ENCODE data around the gene GALNT7.

DNA sequence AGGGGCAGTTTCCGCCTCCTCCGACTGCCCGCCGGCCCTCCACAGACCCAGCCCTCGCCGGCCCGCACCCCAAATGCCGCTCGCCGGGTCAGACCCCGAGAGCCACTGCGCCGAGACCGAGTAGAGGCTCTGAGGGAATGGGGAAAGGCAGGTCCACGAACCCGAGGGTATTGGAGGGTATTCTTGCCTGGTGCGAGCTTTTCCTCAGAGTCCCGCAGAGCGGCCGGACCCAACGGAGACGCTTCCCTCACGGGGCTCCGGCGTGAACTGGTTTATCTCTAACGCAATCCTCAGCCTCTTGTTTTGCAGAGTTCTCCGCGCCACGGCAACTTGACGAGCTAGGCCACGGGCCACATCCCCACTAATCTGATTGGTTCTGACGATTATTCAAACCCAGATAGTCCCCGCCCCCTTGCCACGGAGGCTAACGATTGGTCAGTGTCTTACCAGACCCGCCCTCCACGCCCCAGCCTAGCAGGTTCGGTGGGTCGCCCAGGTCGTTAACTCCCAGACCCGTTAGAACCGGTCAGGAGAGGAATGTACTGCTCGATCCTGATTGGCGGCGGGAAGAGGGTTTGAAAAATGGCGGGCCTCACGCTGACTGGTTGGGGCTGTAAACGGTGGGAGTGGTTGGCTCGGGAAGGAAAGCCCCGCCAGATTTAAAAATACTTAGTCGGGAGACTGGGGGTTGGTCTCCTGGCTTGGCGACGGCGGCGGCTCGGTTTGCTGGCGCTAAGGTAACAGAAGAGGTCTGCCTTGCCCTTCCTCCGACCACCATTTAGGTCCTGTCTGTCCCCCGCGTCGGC, 165.7 kb downstream of the GALNT7 start, which contains the start of gene HMGB2:
- no peak for TF ChIP-seq CTCF (IDR thresholded peaks at IDR 0.05; ENCODE audit: extremely low read depth in 1 of 2, insufficient read depth in 1 of 2, low read depth in 1 of 2, low read length in 2 of 2)
- peak; percentile 92 for TF ChIP-seq POLR2A (IDR thresholded peaks at IDR 0.05; ENCODE audit: low read depth, low read length)
- peak; percentile 64 for TF ChIP-seq GATA2 (IDR thresholded peaks at IDR 0.05; ENCODE audit: insufficient read depth, insufficient read length, low read depth, low read length)
- TF ChIP-seq POLR2AphosphoS5 (IDR thresholded peaks at IDR 0.05; ENCODE audit: insufficient read depth, low read depth, low read length), result peak; percentile 83

Measured in endothelial cell of umbilical vein (primary cell).